GM12878 (cell line): ENCODE results near the gene RAPGEF3. TPM values are rescaled to one million over a fixed set of nuclear protein-coding genes. Genes with fewer than 3 reads are reported as not detected.

ENCODE experiments used
- ATAC-seq: fragments of 200-7000 bp; cut with Tn5 transposase; 3 replicates; pipeline ENCODE4 v1.9.1; 2020; ENCODE audit warnings: mild to moderate bottlenecking, moderate library complexity
- BruUV-seq: library from RNA; stranded (reverse); fragments of 400-500 nt; replicated peaks from 2 replicates; lab custom pipeline; 2021; lab: Mats Ljungman, UMichigan
- CTCF ChIA-PET: fragments of 300-600 bp; sonication (Branson Sonifier 250); formaldehyde crosslinking; extraction: SDS; loops from one replicate; lab custom pipeline; 2021; ENCODE audit warnings: inconsistent platforms; lab: Yijun Ruan, JAX
- POLR2A ChIA-PET: fragments of 350-600 bp; formaldehyde crosslinking; extraction: SDS; loops from one replicate; lab custom pipeline; 2021; ENCODE audit warnings: inconsistent platforms; lab: Charles Lee
- RAD21 ChIA-PET: fragments of 300-600 bp; sonication (Branson Sonifier 250); formaldehyde crosslinking; loops from one replicate; lab custom pipeline; 2023; ENCODE audit warnings: antibody characterized with exemption; ENCODE audit not compliant: unreplicated experiment; lab: Charles Lee
- SMC1A ChIA-PET: fragments of 300-600 bp; sonication (Branson Sonifier 250); formaldehyde crosslinking; loops from one replicate; lab custom pipeline; 2023; ENCODE audit not compliant: unreplicated experiment, uncharacterized antibody; lab: Charles Lee
- DNase-seq: peaks from one replicate; pipeline ENCODE4 v3.0.0-alpha.2; 2011; ENCODE audit warnings: low read depth, low spot score
- FAIRE-seq: peaks from 3 replicates; lab custom pipeline; 2011; peaks lifted over from hg19 to GRCh38; lab: Jason Lieb, UNC
- H2AFZ ChIP-seq: 2 replicates; pipeline ENCODE4 v1.6.0; 2011; ENCODE audit warnings: low read depth, low read length, control low read depth; ENCODE audit not compliant: control insufficient read depth
- H3K27ac ChIP-seq: 2 replicates; pipeline ENCODE4 v1.5.1; 2011; ENCODE audit warnings: control low read depth; ENCODE audit not compliant: control insufficient read depth, insufficient read depth
- H3K27me3 ChIP-seq, 2 experiments: replicated peaks in 1 of 2; 2 replicates each; pipeline versions ENCODE4 v1.6.0 to v1.6.1; 2011; ENCODE audit warnings: low read length in 1 of 2; ENCODE audit not compliant: control insufficient read depth in 2 of 2, insufficient read depth in 2 of 2
- H3K36me3 ChIP-seq, 2 experiments: 2 replicates each; pipeline ENCODE4 v1.5.1; 2011; ENCODE audit warnings: low read length in 1 of 2; ENCODE audit not compliant: control insufficient read depth in 2 of 2, insufficient read depth in 2 of 2
- H3K4me1 ChIP-seq: 2 replicates; pipeline ENCODE4 v1.6.1; 2011; ENCODE audit warnings: mild to moderate bottlenecking, low read length, moderate library complexity, mixed read lengths; ENCODE audit not compliant: control insufficient read depth, insufficient read depth
- H3K4me2 ChIP-seq: 2 replicates; pipeline ENCODE4 v1.6.0; 2011; ENCODE audit warnings: control low read depth; ENCODE audit not compliant: control insufficient read depth, insufficient read depth
- H3K4me3 ChIP-seq: fragments of 200-600 bp; sonication (generic); 2 replicates; pipeline ENCODE4 v1.5.1; 2016
- H3K79me2 ChIP-seq: 2 replicates; pipeline ENCODE4 v1.6.0; 2011; ENCODE audit warnings: low read length; ENCODE audit not compliant: control insufficient read depth, insufficient read depth
- H3K9ac ChIP-seq: 2 replicates; pipeline ENCODE4 v1.8.0; 2011; ENCODE audit warnings: low read length, control low read depth, mixed read lengths; ENCODE audit not compliant: control insufficient read depth, insufficient read depth
- H3K9me3 ChIP-seq: replicated peaks from 3 replicates; pipeline ENCODE4 v1.5.1; 2011; ENCODE audit warnings: mild to moderate bottlenecking, low read length; ENCODE audit not compliant: control insufficient read depth, insufficient read depth
- H4K20me1 ChIP-seq: 2 replicates; pipeline ENCODE4 v1.6.0; 2011; ENCODE audit not compliant: control insufficient read depth, insufficient read depth
- BCL11A ChIP-seq: IDR thresholded peaks from 2 replicates; pipeline ENCODE4 v1.6.1; 2011; ENCODE audit warnings: low read depth, low read length
- HDAC2 ChIP-seq: fragments of 200-600 bp; sonication (generic); IDR thresholded peaks from 2 replicates; pipeline ENCODE4 v1.6.1; 2017
- RFX5 ChIP-seq: IDR thresholded peaks from 2 replicates; pipeline ENCODE4 v1.6.1; 2011; ENCODE audit warnings: low read depth, low read length, improper control_type of control experiment
- SREBF2 ChIP-seq: IDR thresholded peaks from 2 replicates; pipeline ENCODE4 v1.6.1; 2012; ENCODE audit warnings: mild to moderate bottlenecking, low read length
- ZSCAN29 ChIP-seq: fragments of 450-650 bp; IDR thresholded peaks from 2 replicates; pipeline ENCODE4 v1.6.1; 2017; ENCODE audit warnings: mild to moderate bottlenecking, moderate library complexity
- WGBS: methylation state at CpG from one replicate; pipeline ENCODE4 v1.1.6; 2016; ENCODE audit warnings: low lambda C conversion rate; ENCODE audit not compliant: insufficient replicate concordance, insufficient coverage; ENCODE audit errors: missing lambda C conversion rate; 5-methylcytosine and 5-hydroxymethylcytosine counted together
- in situ Hi-C: fragments of 300-500 bp; cut with MboI; formaldehyde crosslinking; loops from 9 replicates; pipeline ENCODE4 v1.14.3; 2018; ENCODE audit warnings: mixed read lengths
- intact Hi-C: fragments of 100-400 bp; cut with micrococcal nuclease; formaldehyde crosslinking; loops from one replicate; pipeline ENCODE4 v1.14.2; 2022; ENCODE audit not compliant: unreplicated experiment
- polyA plus RNA-seq, 11 experiments: library from polyadenylated mRNA; depleted of rRNA in 4 of 11; unstranded in 6 of 11; stranded (reverse) in 5 of 11; fragments of >200 nt; fragmentation: Nextera tagmentation in 4 of 11; fragmentation: Illumina TruSeq in 1 of 11; extraction: Ambion mirVana in 4 of 11; extraction: Trizol in 1 of 11; gene quantifications; 1 replicate in 1 of 11; 2 replicates in 10 of 11; pipeline versions ENCODE4 v1.2.1 to v1.2.3, GENCODE V29; 2011 to 2016; ENCODE audit warnings: inconsistent platforms in 2 of 11, missing spikeins in 2 of 11, low read depth in 1 of 11
- total RNA-seq, 4 experiments: library from RNA; depleted of rRNA in 3 of 4; stranded (reverse); fragments of >200 nt in 3 of 4; fragmentation: Illumina TruSeq in 1 of 4; extraction: Trizol in 1 of 4; gene quantifications; 2 replicates each; pipeline versions ENCODE4 v1.2.1 to v1.2.3, GENCODE V29; 2013 to 2021
- TF ChIP-seq, protein P1 (sequence below): fragments of 450-650 bp; IDR thresholded peaks from 2 replicates; pipeline ENCODE4 v1.6.1; 2017; ENCODE audit warnings: mild to moderate bottlenecking, moderate library complexity
- TF ChIP-seq, protein P2 (sequence below): IDR thresholded peaks from 2 replicates; pipeline ENCODE4 v1.6.1; 2012; ENCODE audit warnings: improper control_type of control experiment, low read depth, low read length; ENCODE audit not compliant: insufficient replicate concordance
- TF ChIP-seq, protein P3 (sequence below), 3 experiments: IDR thresholded peaks in 2 of 3; conservative IDR thresholded peaks in 1 of 3; 2 replicates each; pipeline ENCODE4 v1.5.1; 2011; ENCODE audit warnings: low read depth in 3 of 3, low read length in 3 of 3, mild to moderate bottlenecking in 3 of 3, control low read depth in 2 of 3, moderate library complexity in 2 of 3, inconsistent platforms in 1 of 3, mixed read lengths in 1 of 3; ENCODE audit not compliant: control insufficient read depth in 2 of 3, insufficient read depth in 1 of 3; ENCODE audit errors: extremely low read depth in 1 of 3
- TF ChIP-seq, protein P4 (sequence below): fragments of 150-350 bp; IDR thresholded peaks from 2 replicates; pipeline ENCODE4 v1.6.1; 2016; ENCODE audit warnings: low read depth, low read length

RAPGEF3 gene
- total and polyA plus RNA-seq, 10 of the 15 experiments (the other 5 are each of a cell fraction or from before 2014, with no cell fraction given), result 0.02 to 0.92 (median 0.31) TPM; not detected in 2

DNA sequence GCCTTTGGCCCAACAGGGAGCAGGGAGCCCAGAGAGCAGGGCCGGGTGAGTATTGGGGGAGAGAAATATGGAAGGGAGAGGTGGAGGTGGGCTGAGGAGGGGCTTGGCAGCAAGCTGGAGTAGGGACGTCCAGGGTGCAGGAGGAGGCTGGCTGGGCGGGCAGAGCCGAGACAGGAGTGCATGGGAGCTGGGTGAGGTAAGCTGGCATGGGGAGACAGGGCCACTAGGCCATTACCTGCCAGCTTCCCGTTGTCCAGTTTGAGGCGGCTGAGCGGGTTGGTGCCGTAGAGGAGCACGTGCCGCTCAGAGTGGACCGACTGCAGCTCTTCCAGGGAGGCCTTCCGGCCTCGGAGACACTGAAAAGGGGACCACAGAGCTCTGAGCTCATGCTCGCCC lies 32.7 kb upstream of the RAPGEF3 start:
- intact Hi-C loops (no loop called here), in situ Hi-C loops (no loop called here)
- no peak overlapping the region for H3K9ac ChIP-seq
- SMC1A ChIA-PET, result interaction anchor here (1.5 kb wide), 1 partner anchor 44 kb away, joined by 4 read pairs; no protein-coding TSS in a partner anchor
- no peaks in the 10 kb centered on the region for H3K4me1 ChIP-seq
- RAD21 ChIA-PET, result interaction anchor here (0.5 to 1.0 kb wide), 2 partner anchors 11 to 34 kb away, joined by 3 read pairs; no protein-coding TSS in a partner anchor
- H3K4me2 ChIP-seq, result no peak overlapping the region
- H3K9me3 ChIP-seq, result no peaks in the 10 kb centered on the region
- ATAC-seq (no peak), DNase-seq (no peak), FAIRE-seq (no peak)
- peaks cover 0 to 7% of the 10 kb centered on the region in 2 experiments; a peak in 1 of 4 replicates for H3K36me3 ChIP-seq
- no peak overlapping the region for H2AFZ ChIP-seq
- no peaks in the 10 kb centered on the region for H3K27me3 ChIP-seq
- CTCF ChIA-PET, result interaction anchor here (2.0 to 5.3 kb wide), 3 partner anchors 17 to 49 kb away, joined by 4 to 36 read pairs (median 9); no protein-coding TSS in a partner anchor
- H3K27ac ChIP-seq, result no peak overlapping the region
- POLR2A ChIA-PET, result interaction anchor here (1.2 kb wide), 1 partner anchor 8 kb away, joined by 4 read pairs; no protein-coding TSS in a partner anchor
- H3K4me3 ChIP-seq, result no peak overlapping the region
- H3K79me2 ChIP-seq, result no peaks in the 10 kb centered on the region
- no TSS peak for BruUV-seq
- no peaks in the 10 kb centered on the region for H4K20me1 ChIP-seq
- 86% methylated on average over 13 of the region's 14 CpGs for WGBS
- TF ChIP-seq, protein P1, sequence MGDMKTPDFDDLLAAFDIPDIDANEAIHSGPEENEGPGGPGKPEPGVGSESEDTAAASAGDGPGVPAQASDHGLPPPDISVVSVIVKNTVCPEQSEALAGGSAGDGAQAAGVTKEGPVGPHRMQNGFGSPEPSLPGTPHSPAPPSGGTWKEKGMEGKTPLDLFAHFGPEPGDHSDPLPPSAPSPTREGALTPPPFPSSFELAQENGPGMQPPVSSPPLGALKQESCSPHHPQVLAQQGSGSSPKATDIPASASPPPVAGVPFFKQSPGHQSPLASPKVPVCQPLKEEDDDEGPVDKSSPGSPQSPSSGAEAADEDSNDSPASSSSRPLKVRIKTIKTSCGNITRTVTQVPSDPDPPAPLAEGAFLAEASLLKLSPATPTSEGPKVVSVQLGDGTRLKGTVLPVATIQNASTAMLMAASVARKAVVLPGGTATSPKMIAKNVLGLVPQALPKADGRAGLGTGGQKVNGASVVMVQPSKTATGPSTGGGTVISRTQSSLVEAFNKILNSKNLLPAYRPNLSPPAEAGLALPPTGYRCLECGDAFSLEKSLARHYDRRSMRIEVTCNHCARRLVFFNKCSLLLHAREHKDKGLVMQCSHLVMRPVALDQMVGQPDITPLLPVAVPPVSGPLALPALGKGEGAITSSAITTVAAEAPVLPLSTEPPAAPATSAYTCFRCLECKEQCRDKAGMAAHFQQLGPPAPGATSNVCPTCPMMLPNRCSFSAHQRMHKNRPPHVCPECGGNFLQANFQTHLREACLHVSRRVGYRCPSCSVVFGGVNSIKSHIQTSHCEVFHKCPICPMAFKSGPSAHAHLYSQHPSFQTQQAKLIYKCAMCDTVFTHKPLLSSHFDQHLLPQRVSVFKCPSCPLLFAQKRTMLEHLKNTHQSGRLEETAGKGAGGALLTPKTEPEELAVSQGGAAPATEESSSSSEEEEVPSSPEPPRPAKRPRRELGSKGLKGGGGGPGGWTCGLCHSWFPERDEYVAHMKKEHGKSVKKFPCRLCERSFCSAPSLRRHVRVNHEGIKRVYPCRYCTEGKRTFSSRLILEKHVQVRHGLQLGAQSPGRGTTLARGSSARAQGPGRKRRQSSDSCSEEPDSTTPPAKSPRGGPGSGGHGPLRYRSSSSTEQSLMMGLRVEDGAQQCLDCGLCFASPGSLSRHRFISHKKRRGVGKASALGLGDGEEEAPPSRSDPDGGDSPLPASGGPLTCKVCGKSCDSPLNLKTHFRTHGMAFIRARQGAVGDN, result no peak
- TF ChIP-seq RFX5 (no peak), SREBF2 (no peak), HDAC2 (no peak), BCL11A (no peak), ZSCAN29 (no peak)
- TF ChIP-seq, protein P2, sequence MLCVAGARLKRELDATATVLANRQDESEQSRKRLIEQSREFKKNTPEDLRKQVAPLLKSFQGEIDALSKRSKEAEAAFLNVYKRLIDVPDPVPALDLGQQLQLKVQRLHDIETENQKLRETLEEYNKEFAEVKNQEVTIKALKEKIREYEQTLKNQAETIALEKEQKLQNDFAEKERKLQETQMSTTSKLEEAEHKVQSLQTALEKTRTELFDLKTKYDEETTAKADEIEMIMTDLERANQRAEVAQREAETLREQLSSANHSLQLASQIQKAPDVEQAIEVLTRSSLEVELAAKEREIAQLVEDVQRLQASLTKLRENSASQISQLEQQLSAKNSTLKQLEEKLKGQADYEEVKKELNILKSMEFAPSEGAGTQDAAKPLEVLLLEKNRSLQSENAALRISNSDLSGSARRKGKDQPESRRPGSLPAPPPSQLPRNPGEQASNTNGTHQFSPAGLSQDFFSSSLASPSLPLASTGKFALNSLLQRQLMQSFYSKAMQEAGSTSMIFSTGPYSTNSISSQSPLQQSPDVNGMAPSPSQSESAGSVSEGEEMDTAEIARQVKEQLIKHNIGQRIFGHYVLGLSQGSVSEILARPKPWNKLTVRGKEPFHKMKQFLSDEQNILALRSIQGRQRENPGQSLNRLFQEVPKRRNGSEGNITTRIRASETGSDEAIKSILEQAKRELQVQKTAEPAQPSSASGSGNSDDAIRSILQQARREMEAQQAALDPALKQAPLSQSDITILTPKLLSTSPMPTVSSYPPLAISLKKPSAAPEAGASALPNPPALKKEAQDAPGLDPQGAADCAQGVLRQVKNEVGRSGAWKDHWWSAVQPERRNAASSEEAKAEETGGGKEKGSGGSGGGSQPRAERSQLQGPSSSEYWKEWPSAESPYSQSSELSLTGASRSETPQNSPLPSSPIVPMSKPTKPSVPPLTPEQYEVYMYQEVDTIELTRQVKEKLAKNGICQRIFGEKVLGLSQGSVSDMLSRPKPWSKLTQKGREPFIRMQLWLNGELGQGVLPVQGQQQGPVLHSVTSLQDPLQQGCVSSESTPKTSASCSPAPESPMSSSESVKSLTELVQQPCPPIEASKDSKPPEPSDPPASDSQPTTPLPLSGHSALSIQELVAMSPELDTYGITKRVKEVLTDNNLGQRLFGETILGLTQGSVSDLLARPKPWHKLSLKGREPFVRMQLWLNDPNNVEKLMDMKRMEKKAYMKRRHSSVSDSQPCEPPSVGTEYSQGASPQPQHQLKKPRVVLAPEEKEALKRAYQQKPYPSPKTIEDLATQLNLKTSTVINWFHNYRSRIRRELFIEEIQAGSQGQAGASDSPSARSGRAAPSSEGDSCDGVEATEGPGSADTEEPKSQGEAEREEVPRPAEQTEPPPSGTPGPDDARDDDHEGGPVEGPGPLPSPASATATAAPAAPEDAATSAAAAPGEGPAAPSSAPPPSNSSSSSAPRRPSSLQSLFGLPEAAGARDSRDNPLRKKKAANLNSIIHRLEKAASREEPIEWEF, result no peak
- TF ChIP-seq, protein P3, sequence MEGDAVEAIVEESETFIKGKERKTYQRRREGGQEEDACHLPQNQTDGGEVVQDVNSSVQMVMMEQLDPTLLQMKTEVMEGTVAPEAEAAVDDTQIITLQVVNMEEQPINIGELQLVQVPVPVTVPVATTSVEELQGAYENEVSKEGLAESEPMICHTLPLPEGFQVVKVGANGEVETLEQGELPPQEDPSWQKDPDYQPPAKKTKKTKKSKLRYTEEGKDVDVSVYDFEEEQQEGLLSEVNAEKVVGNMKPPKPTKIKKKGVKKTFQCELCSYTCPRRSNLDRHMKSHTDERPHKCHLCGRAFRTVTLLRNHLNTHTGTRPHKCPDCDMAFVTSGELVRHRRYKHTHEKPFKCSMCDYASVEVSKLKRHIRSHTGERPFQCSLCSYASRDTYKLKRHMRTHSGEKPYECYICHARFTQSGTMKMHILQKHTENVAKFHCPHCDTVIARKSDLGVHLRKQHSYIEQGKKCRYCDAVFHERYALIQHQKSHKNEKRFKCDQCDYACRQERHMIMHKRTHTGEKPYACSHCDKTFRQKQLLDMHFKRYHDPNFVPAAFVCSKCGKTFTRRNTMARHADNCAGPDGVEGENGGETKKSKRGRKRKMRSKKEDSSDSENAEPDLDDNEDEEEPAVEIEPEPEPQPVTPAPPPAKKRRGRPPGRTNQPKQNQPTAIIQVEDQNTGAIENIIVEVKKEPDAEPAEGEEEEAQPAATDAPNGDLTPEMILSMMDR (IDR thresholded peaks at IDR 0.05 in 2 of 3, conservative IDR thresholded peaks at IDR 0.05 in 1 of 3; ENCODE audit: control insufficient read depth in 2 of 3, extremely low read depth in 1 of 3, insufficient read depth in 1 of 3, low read depth in 3 of 3, low read length in 3 of 3), result no peak
- TF ChIP-seq, protein P4, sequence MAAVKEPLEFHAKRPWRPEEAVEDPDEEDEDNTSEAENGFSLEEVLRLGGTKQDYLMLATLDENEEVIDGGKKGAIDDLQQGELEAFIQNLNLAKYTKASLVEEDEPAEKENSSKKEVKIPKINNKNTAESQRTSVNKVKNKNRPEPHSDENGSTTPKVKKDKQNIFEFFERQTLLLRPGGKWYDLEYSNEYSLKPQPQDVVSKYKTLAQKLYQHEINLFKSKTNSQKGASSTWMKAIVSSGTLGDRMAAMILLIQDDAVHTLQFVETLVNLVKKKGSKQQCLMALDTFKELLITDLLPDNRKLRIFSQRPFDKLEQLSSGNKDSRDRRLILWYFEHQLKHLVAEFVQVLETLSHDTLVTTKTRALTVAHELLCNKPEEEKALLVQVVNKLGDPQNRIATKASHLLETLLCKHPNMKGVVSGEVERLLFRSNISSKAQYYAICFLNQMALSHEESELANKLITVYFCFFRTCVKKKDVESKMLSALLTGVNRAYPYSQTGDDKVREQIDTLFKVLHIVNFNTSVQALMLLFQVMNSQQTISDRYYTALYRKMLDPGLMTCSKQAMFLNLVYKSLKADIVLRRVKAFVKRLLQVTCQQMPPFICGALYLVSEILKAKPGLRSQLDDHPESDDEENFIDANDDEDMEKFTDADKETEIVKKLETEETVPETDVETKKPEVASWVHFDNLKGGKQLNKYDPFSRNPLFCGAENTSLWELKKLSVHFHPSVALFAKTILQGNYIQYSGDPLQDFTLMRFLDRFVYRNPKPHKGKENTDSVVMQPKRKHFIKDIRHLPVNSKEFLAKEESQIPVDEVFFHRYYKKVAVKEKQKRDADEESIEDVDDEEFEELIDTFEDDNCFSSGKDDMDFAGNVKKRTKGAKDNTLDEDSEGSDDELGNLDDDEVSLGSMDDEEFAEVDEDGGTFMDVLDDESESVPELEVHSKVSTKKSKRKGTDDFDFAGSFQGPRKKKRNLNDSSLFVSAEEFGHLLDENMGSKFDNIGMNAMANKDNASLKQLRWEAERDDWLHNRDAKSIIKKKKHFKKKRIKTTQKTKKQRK, result no peak
